ENCODE results near the gene MEP1B.

MEP1B gene

GRCh38 chr18:32251466-32251865 is 61.6 kb downstream of the MEP1B start:
- no peaks in the 10 kb centered on the region for H3K36me3 ChIP-seq (ENCODE audit: low read length)

GRCh38 chr18:32252141-32252860 is 62.5 kb downstream of the MEP1B start:
- H3K9ac ChIP-seq (ENCODE audit: low read length), result no peak overlapping the region
- H3K4me3 ChIP-seq (ENCODE audit: insufficient read depth, low read length, poor library complexity, severe bottlenecking), result no peak overlapping the region
- H4K20me1 ChIP-seq (ENCODE audit: low read depth, low read length), result no peaks in the 10 kb centered on the region
- H3K4me2 ChIP-seq (ENCODE audit: low read depth, low read length, poor library complexity, severe bottlenecking), result no peak overlapping the region
- no peaks in the 10 kb centered on the region for H3K9me3 ChIP-seq (ENCODE audit: insufficient read depth, low read length)
- no peaks in the 10 kb centered on the region for H3K36me3 ChIP-seq (ENCODE audit: low read length)
- no peaks in the 10 kb centered on the region for H3F3A ChIP-seq (ENCODE audit: insufficient read depth)
- H3K27me3 ChIP-seq (ENCODE audit: low read length), result no peaks in the 10 kb centered on the region
- H3K27ac ChIP-seq (ENCODE audit: low read depth, low read length), result no peak overlapping the region
- no peak overlapping the region for H2AFZ ChIP-seq (ENCODE audit: low read depth, low read length, severe bottlenecking)
- TF ChIP-seq CTCF (IDR thresholded peaks at IDR 0.05; ENCODE audit: insufficient read depth, low read length, poor library complexity, severe bottlenecking) (no peak), EZH2phosphoT487 (conservative IDR thresholded peaks at IDR 0.05; ENCODE audit: low read length) (no peak)
- no peaks in the 10 kb centered on the region for H3K9me2 ChIP-seq (replicated peaks; ENCODE audit: insufficient read depth, low read length)
- no peaks in the 10 kb centered on the region for H3K79me2 ChIP-seq (ENCODE audit: insufficient read depth, low read length)

More at GRCh38 chr18:32251466-32251865, 61.6 kb downstream of the MEP1B start:
- Histone ChIP-seq H3K4me3 (ENCODE audit: insufficient read depth, low read length, poor library complexity, severe bottlenecking) (no peak overlapping the region), H3K9me3 (ENCODE audit: insufficient read depth, low read length) (no peaks in the 10 kb centered on the region), H2AFZ (ENCODE audit: low read depth, low read length, severe bottlenecking) (no peak overlapping the region), H3K9me2 (replicated peaks; ENCODE audit: insufficient read depth, low read length) (no peaks in the 10 kb centered on the region), H3K4me2 (ENCODE audit: low read depth, low read length, poor library complexity, severe bottlenecking) (no peak overlapping the region), H3F3A (ENCODE audit: insufficient read depth) (no peaks in the 10 kb centered on the region), H3K9ac (ENCODE audit: low read length) (no peak overlapping the region), H4K20me1 (ENCODE audit: low read depth, low read length) (no peaks in the 10 kb centered on the region), H3K27me3 (ENCODE audit: low read length) (no peaks in the 10 kb centered on the region), H3K27ac (ENCODE audit: low read depth, low read length) (no peak overlapping the region), H3K79me2 (ENCODE audit: insufficient read depth, low read length) (no peaks in the 10 kb centered on the region)
- TF ChIP-seq EZH2phosphoT487 (conservative IDR thresholded peaks at IDR 0.05; ENCODE audit: low read length) (no peak), CTCF (IDR thresholded peaks at IDR 0.05; ENCODE audit: insufficient read depth, low read length, poor library complexity, severe bottlenecking) (no peak)

GRCh38 chr18:32255570-32255969 is 65.7 kb downstream of the MEP1B start:
- H3K36me3 ChIP-seq (ENCODE audit: low read length), result no peaks in the 10 kb centered on the region
- H3K4me3 ChIP-seq (ENCODE audit: insufficient read depth, low read length, poor library complexity, severe bottlenecking), result no peak overlapping the region
- no peaks in the 10 kb centered on the region for H3K9me3 ChIP-seq (ENCODE audit: insufficient read depth, low read length)
- H3K27me3 ChIP-seq (ENCODE audit: low read length), result no peaks in the 10 kb centered on the region
- H3K9me2 ChIP-seq (replicated peaks; ENCODE audit: insufficient read depth, low read length), result no peaks in the 10 kb centered on the region
- no peak overlapping the region for H3K4me2 ChIP-seq (ENCODE audit: low read depth, low read length, poor library complexity, severe bottlenecking)
- no peak overlapping the region for H3K27ac ChIP-seq (ENCODE audit: low read depth, low read length)
- no peaks in the 10 kb centered on the region for H4K20me1 ChIP-seq (ENCODE audit: low read depth, low read length)
- H3F3A ChIP-seq (ENCODE audit: insufficient read depth), result no peaks in the 10 kb centered on the region
- H3K9ac ChIP-seq (ENCODE audit: low read length), result no peak overlapping the region
- H2AFZ ChIP-seq (ENCODE audit: low read depth, low read length, severe bottlenecking), result no peak overlapping the region
- TF ChIP-seq EZH2phosphoT487 (conservative IDR thresholded peaks at IDR 0.05; ENCODE audit: low read length), result no peak
- no peak for TF ChIP-seq CTCF (IDR thresholded peaks at IDR 0.05; ENCODE audit: insufficient read depth, low read length, poor library complexity, severe bottlenecking)
- no peaks in the 10 kb centered on the region for H3K79me2 ChIP-seq (ENCODE audit: insufficient read depth, low read length)
